Kidney (tissue), 14 donors: ENCODE measurements around the gene DCHS2. TPM values are rescaled to one million over a fixed set of nuclear protein-coding genes. Genes with fewer than 3 reads are reported as not detected.

ENCODE experiments used
- DNase-seq, 5 donors: peaks; one replicate each; pipeline ENCODE4 v3.0.0-alpha.2; 2013 to 2020
- FAIRE-seq: peaks from 2 replicates; lab custom pipeline; 2012; peaks lifted over from hg19 to GRCh38; lab: Jason Lieb, UNC
- H3K27ac ChIP-seq, 2 donors: one replicate each; pipeline ENCODE4 v1.7.0; 2013; ENCODE audit warnings: low read depth in 2 of 2, low read length in 2 of 2, inconsistent platforms in 1 of 2
- H3K27me3 ChIP-seq: one replicate; pipeline ENCODE4 v1.7.1; 2013; ENCODE audit warnings: low read length, inconsistent platforms; ENCODE audit not compliant: control insufficient read depth, insufficient read depth
- H3K36me3 ChIP-seq, 3 donors: one replicate each; pipeline versions ENCODE4 v1.7.0 to v1.7.1; 2013; ENCODE audit warnings: low read length in 3 of 3, control low read depth in 1 of 3, inconsistent platforms in 1 of 3; ENCODE audit not compliant: insufficient read depth in 3 of 3, control insufficient read depth in 2 of 3
- H3K4me1 ChIP-seq, 3 donors: one replicate each; pipeline versions ENCODE4 v1.7.0 to v1.7.1; 2013; ENCODE audit warnings: low read length in 3 of 3, inconsistent platforms in 1 of 3, low read depth in 1 of 3; ENCODE audit not compliant: control insufficient read depth in 2 of 3, insufficient read depth in 2 of 3
- H3K4me3 ChIP-seq, 3 donors: one replicate each; pipeline versions ENCODE4 v1.7.0 to v1.8.1; 2013; ENCODE audit warnings: low read length in 3 of 3, control low read depth in 1 of 3, inconsistent platforms in 1 of 3
- H3K9ac ChIP-seq, 3 donors: one replicate each; pipeline versions ENCODE4 v1.7.0 to v1.7.1; 2013; ENCODE audit warnings: low read length in 3 of 3, control low read depth in 1 of 3, inconsistent platforms in 1 of 3
- H3K9me3 ChIP-seq, 3 donors: one replicate each; pipeline versions ENCODE4 v1.7.0 to v1.7.1; 2013; ENCODE audit warnings: low read length in 3 of 3, control low read depth in 1 of 3, inconsistent platforms in 1 of 3; ENCODE audit not compliant: control insufficient read depth in 2 of 3, insufficient read depth in 1 of 3
- intact Hi-C: fragments of 100-400 bp; cut with DNase I; formaldehyde crosslinking; loops from one replicate; pipeline ENCODE4 v1.11.1; 2022
- polyA plus RNA-seq: library from polyadenylated mRNA; stranded (reverse); fragments of 350-450 nt; fragmentation: Illumina TruSeq; extraction: RNeasy Lipid Tissue Mini Kit (QIAGEN cat#74804); gene quantifications from one replicate; pipeline ENCODE4 v1.2.3, GENCODE V29; 2014; ENCODE audit warnings: low read depth, low replicate concordance; ENCODE audit not compliant: insufficient read depth
- total RNA-seq: library from RNA; stranded (reverse); fragmentation: NEBNext Ultra II Directional; extraction: Animal tissue kit (Norgen Biotek cat#: 25700); gene quantifications from one replicate; pipeline ENCODE4 v1.2.1, GENCODE V29; 2021
- TF ChIP-seq, protein P1 (sequence below): IDR thresholded peaks from 3 replicates; pipeline ENCODE4 v1.5.1; 2012; ENCODE audit warnings: mild to moderate bottlenecking, moderate library complexity, borderline replicate concordance; ENCODE audit not compliant: insufficient read depth; ENCODE audit errors: extremely low read depth
- donor health status: control.
- donor health status: control.
- donor health status: control.
- donor health status: control.
- donor health status: control.
- donor health status: DM: yes; HTN: yes; CAD: no.
- donor health status: Normal renal cell carcinoma (clear cell type).

DCHS2 gene
- total and polyA plus RNA-seq, 2 donors from 2014 or later = 0.47 TPM; not detected in 1

DNA sequence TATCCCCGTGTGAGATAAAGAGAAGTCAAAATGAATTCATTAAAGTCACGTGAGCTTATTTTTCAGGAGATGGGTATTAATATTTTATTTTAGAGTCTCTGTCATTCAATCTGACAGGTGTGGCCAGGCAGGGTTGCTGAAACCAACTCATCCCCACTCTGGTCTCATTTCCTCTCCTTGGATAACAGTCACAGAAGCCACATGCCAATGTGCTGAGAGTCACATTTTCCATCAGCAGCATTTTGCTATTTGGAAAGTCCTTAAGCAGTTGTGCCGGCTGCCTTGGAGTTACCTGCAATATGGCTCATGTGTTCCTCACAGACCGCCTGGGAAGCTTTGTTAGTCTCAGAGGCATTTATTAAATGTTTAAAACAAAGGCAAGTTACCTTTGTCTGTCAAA lies 302.3 kb downstream of the DCHS2 start:
- no peak for DNase-seq
- H3K27ac ChIP-seq = no peak overlapping the region
- no peak for FAIRE-seq
- TF ChIP-seq, protein P1, sequence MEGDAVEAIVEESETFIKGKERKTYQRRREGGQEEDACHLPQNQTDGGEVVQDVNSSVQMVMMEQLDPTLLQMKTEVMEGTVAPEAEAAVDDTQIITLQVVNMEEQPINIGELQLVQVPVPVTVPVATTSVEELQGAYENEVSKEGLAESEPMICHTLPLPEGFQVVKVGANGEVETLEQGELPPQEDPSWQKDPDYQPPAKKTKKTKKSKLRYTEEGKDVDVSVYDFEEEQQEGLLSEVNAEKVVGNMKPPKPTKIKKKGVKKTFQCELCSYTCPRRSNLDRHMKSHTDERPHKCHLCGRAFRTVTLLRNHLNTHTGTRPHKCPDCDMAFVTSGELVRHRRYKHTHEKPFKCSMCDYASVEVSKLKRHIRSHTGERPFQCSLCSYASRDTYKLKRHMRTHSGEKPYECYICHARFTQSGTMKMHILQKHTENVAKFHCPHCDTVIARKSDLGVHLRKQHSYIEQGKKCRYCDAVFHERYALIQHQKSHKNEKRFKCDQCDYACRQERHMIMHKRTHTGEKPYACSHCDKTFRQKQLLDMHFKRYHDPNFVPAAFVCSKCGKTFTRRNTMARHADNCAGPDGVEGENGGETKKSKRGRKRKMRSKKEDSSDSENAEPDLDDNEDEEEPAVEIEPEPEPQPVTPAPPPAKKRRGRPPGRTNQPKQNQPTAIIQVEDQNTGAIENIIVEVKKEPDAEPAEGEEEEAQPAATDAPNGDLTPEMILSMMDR = no peak
- no peaks in the 10 kb centered on the region for H3K27me3 ChIP-seq
- no peak overlapping the region for H3K9ac ChIP-seq
- no peaks in the 10 kb centered on the region for H3K9me3 ChIP-seq
- H3K4me3 ChIP-seq = no peak overlapping the region
- H3K36me3 ChIP-seq = no peaks in the 10 kb centered on the region
- intact Hi-C loops = no loop called here
- H3K4me1 ChIP-seq = no peaks in the 10 kb centered on the region

DNA sequence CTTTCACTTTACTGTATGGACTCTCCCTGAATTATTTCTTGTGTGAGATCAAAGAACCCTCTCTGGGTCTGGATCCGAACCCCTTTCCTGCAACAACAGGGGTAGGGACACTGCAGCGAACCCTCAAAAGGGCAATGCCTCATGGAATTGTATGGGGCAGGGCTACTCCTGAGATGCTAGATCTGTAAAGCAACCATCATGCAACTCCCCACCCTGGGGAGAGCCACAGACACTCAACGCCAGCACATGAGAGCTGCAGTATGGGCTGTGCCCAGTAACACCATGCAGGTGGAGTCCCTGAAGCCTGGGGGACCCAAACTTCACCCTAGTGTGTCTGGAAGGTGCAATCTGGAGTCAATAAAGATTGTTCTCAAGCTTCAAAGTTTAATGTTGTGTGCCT lies 304.7 kb downstream of the DCHS2 start:
- TF ChIP-seq, protein P1 = no peak
- no peak overlapping the region for H3K9ac ChIP-seq
- no peaks in the 10 kb centered on the region for H3K36me3 ChIP-seq
- H3K27me3 ChIP-seq = no peaks in the 10 kb centered on the region
- no peak for FAIRE-seq
- H3K4me1 ChIP-seq = no peaks in the 10 kb centered on the region
- DNase-seq = no peak
- no peak overlapping the region for H3K27ac ChIP-seq
- H3K9me3 ChIP-seq = no peaks in the 10 kb centered on the region
- H3K4me3 ChIP-seq = no peak overlapping the region
- intact Hi-C loops = no loop called here

DNA sequence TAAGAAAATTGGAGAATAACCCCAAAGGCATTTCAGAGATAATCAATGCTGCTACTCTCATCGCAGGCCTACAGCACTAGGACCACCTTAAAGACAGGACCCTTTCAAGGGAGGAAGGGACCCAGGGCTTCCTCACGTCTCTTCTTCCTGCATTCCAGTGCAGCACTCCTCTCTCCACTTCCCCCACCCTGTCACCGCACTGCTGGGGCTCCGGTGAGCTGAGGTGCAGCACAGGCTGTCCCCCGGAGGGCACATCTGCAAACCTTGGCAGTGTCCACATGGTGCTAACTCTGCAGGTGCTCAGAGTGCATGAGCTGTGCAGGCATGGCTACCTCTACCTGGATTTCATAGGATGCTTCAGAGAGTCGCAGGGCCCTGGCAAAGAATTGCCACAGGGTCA lies 305.6 kb downstream of the DCHS2 start:
- no peak for FAIRE-seq

More for the DNA sequence above, 305.6 kb downstream of the DCHS2 start:
- DNase-seq = no peak
- Histone ChIP-seq H3K27ac (no peak overlapping the region), H3K9ac (no peak overlapping the region), H3K4me1 (no peaks in the 10 kb centered on the region), H3K27me3 (no peaks in the 10 kb centered on the region), H3K36me3 (no peaks in the 10 kb centered on the region), H3K9me3 (no peaks in the 10 kb centered on the region), H3K4me3 (no peak overlapping the region)
- TF ChIP-seq, protein P1 = no peak
- intact Hi-C loops = no loop called here
